HG03442 (cell line): ENCODE measurements around the gene MAP3K6.

Experiments used
- ATAC-seq: cut with Tn5 transposase; IDR thresholded peaks from one replicate; pipeline ENCODE4 v1.9.1; 2021; ENCODE audit warnings: mild to moderate bottlenecking, moderate library complexity; ENCODE audit not compliant: unreplicated experiment

Gene MAP3K6

GRCh38 chr1:27307874-27308598 lies 58.7 kb downstream of the MAP3K6 start:
- no peak for ATAC-seq

- ATAC-seq = no peak
Measured at GRCh38 chr1:27306892-27307761, 59.6 kb downstream of the MAP3K6 start.

GRCh38 chr1:27306071-27306470 lies 60.7 kb downstream of the MAP3K6 start:
- ATAC-seq = no peak
